Gastroesophageal sphincter (tissue), 3 donors: ENCODE measurements around the gene MSRB1.

ENCODE experiments used
- CTCF ChIP-seq, 4 experiments: fragments of 200-600 bp in 2 of 4; fragments of 450-650 bp in 2 of 4; sonication (generic) in 1 of 4; IDR thresholded peaks; one replicate each; pipeline ENCODE4 v1.5.1; 2017 to 2019; ENCODE audit warnings: antibody characterized with exemption in 4 of 4, mild to moderate bottlenecking in 2 of 4, moderate library complexity in 2 of 4
- POLR2A ChIP-seq, 2 donors: fragments of 450-650 bp; IDR thresholded peaks; one replicate each; pipeline ENCODE4 v1.6.1; 2017; ENCODE audit warnings: antibody characterized with exemption in 2 of 2, mild to moderate bottlenecking in 2 of 2, moderate library complexity in 1 of 2
- POLR2AphosphoS5 ChIP-seq: sonication (generic); formaldehyde crosslinking; IDR thresholded peaks from one replicate; pipeline ENCODE4 v1.6.1; 2017; ENCODE audit warnings: antibody characterized with exemption

DNA sequence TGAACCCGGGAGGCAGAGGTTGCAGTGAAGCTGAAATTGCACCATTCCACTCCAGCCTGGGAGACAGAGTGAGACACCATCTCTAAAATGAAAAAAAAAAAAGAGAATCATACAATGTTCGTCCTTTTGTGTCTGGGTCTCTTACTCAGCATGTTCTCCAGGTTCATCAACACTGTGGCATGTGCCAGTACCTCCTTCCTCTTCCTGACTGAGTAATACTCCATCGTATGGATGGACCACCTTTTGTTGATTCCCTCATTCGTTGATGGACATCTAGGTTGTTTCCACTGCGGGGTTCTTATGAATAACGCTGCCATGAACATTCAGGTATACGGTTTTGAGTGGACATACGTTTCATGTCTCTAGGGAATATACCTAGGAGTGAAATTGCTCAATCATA, 20.6 kb downstream of the MSRB1 start:
- TF ChIP-seq POLR2AphosphoS5: no peak
- TF ChIP-seq CTCF (IDR thresholded peaks at IDR 0.05): no peak
- no peak for TF ChIP-seq POLR2A (IDR thresholded peaks at IDR 0.05)
